ENCODE data around the gene IRX6.

Gene IRX6

DNA sequence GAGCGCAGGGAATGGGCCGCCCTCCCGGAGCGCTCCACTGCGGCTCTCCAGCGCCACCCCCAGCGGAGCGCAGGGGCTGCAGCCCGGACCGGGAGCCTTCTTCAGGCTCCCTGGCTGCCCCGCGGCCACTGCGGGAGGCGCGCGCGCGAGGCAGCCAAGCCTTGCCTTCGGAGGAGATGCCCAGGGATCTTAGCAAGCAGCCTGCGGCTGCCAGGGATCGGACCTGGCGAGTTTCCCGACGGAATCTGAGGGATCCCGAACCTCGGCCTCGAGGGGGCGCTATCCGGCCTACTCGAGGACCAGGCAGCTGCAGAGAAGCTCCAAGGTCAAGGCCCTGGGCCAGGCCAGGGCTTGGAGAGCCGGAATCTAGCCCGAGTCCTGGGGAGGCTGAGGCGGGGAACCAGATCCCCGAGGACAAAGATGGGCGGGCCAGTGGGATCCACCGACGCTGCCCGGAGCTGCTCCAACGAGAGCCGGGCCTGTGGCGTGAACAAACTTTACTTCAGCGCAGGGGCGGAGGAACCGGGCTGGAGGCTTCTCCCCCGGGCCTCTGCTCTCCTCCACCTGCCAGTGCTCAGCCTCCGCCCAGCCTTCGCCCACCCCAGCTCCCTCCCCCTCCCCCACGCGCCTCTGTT lies at the start of gene IRX6:
Gene IRX6 (plus strand): TSS at position 567 of the 635 bp plus-strand sequence. CDS start 889 bp downstream, outside the sequence.
- DNase-seq, result no peak

- DNase-seq, result no peak
Measured at GRCh38 chr16:55274391-55274790, 49.6 kb upstream of the IRX6 start.

- DNase-seq, result no peak
Measured at GRCh38 chr16:55275167-55275566, 48.8 kb upstream of the IRX6 start.

DNA sequence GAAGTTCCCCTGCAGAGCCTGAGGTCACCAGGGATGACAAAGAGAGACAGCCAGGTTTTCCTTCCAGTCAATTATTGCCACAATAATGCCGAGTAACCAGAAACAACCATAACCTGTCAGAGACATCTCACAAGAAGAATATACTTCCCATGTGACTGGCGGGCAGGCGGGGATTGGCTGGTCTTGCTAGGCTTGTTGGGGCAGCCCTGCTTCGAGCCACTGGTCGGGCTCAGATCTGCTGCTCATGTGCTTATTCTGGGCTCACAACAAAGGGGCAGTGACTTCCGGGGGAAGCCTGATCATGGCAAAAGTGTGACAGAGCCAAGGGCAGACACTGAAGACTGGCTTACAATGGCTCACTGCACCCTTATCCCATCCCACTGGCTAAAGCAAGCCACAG lies 48.1 kb upstream of the IRX6 start:
- DNase-seq, result no peak

GRCh38 chr16:55277536-55277935 lies 46.5 kb upstream of the IRX6 start:
- no peak for DNase-seq

DNA sequence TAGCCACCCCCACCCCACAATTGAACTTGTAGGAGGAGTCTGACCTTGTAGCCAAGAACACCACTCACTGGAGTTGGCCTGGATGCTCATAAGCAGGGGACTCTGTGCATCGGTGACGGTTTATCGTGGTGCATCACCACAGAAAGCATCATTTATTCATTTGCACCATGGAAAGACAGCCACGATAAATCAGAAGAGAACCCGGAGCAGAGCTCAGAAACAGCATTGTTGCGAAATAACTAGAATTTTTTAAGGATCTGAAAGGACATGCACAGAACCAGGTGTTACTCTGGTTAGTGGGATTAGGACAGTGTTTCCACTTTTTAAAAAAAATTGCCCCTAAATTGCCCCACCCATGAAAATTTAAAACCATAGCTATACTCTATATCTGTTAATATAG lies 44.4 kb upstream of the IRX6 start:
- no peak for DNase-seq

DNA sequence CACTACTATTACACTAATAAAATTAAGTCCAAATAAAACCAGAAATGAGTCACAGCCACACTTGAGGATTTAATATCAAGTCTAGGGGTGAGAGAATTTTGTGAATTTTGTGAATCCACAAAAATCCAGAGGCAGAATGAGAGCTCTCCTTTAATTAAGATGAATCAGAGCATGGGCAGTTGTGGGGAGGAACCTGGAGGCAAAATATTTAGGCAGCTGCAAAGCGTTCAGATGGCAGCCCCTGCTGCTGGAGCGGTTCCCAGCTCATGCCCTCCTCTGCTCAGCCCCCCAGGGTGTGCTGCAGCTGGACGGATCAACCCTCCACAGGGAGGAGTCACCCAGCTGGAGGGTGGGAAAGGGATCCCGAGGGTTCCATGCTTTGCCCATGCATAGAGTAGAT lies 43.4 kb upstream of the IRX6 start:
- no peak for DNase-seq

DNA sequence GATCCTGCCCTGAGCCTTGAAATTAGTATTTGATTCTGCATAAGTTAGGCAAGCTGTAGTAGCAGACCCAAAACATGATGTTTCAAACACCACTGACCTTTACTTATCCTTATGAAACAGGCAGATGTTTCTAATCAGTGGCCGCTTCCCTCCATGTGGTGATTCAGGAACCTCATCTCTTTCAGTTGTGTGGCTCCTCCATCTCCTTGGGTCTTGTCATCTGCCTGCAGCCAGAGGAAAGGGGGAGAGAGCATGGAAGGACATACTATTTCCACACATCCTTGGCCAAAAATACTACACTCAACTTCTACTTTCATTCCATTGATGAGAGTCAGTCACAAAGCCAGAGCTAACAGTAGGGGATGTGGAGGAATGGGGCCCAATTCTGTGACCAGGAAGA lies 41.6 kb upstream of the IRX6 start:
- DNase-seq, result no peak

- DNase-seq, result no peak
Measured at GRCh38 chr16:55283812-55284717, 39.9 kb upstream of the IRX6 start.

GRCh38 chr16:55284718-55285099 lies 39.3 kb upstream of the IRX6 start:
- DNase-seq, result no peak

- no peak for DNase-seq
Measured at GRCh38 chr16:55285586-55285985, 38.4 kb upstream of the IRX6 start.

- DNase-seq, result no peak
Measured at GRCh38 chr16:55289353-55289752, 34.6 kb upstream of the IRX6 start.

- no peak for DNase-seq
Measured at GRCh38 chr16:55291847-55292246, 32.2 kb upstream of the IRX6 start.

- DNase-seq, result no peak
Measured at GRCh38 chr16:55292491-55292890, 31.5 kb upstream of the IRX6 start.

GRCh38 chr16:55294129-55294528 lies 29.9 kb upstream of the IRX6 start:
- no peak for DNase-seq

- no peak for DNase-seq
Measured at GRCh38 chr16:55294931-55295342, 29.1 kb upstream of the IRX6 start.

- DNase-seq, result no peak
Measured at GRCh38 chr16:55297062-55297909, 26.7 kb upstream of the IRX6 start.

DNA sequence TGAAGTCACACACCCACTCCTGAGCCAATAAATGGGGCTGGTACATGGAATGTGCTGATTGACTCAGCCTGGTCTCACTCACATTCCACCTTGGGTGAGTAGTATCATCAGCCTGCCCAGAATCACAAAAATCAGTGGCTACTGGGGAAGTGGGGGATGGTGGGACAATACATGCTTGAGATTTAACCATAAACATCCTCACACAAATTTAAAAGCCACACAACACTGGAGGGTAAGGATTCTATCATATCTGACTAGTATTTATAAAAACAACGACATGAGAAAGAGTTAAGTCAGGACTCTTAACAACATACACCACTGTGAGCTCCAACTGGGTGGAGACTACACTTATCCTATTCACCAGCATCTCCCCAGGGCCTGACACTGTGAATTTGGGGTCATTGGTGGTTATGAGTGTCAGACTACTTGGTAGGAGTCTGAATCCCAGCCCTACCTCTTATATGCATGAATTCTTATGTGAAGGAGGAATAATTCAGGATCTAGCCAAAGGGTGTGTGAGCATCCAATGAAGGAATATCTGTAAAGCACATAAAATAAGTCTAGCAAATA lies 26.0 kb upstream of the IRX6 start:
- no peak for DNase-seq

DNA sequence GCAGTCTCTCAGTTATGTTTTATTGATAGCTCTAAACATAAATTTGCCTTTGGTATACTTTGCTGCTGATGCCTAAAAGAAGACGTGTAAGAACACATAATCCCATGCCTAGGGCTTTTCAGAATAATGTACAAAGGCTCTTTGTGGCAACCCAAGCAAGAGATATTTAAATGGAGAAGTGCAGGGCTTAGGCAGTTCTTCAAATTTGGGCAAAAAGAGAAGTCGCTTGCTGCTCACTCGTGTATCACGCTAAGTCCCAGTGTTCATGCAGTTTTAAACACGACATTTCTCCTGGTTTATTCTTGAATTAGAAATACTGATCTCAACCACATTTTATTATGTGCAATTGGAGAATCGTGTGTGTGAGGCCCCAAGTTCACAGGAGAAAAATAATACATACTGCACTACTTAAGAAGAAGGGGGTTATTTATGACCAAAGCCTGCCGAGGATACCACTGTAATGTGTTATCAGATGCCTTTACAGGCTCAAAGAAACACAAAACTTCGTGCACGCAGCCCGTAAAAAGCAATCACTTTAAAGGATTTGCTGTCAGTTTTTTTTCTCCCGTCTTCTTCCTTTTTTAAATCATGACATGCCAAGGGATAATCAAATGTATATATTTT lies 22.5 kb upstream of the IRX6 start:
- DNase-seq, result no peak

- DNase-seq, result no peak
Measured at GRCh38 chr16:55302635-55303034, 21.4 kb upstream of the IRX6 start.

DNA sequence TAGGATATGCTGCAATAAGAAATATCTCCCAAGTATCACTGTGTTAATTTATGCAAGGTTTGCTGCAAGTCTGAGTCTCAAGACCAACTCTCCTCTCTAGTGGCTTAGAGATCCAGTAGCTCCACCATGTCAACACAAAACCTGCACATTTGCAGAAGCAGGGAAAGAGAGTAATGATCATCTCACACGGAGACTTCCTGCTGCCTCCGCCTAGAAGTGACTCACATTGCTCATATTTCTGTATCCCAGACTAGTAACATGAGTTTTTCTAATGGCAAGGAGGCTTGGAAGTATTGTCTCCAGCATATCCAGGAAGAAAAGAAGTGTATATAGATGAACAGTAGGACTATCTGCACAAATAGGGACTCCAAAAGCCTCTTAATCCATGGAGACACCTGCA lies 15.0 kb upstream of the IRX6 start:
- DNase-seq, result no peak

GRCh38 chr16:55322327-55322726 lies 1.7 kb upstream of the IRX6 start:
- DNase-seq, result no peak

Measured in GDM1 (cell line).